Spinal cord (tissue), 10 donors: ENCODE data around the gene CPTP. TPM values are rescaled to one million over a fixed set of nuclear protein-coding genes. Genes with fewer than 3 reads are reported as not detected.

Experiments
- DNase-seq, 6 donors: peaks; one replicate each; pipeline versions ENCODE4 v3.0.0 to v3.0.0-alpha.2; 2013 to 2015; ENCODE audit warnings: low spot score in 6 of 6, low read depth in 4 of 6
- H3K27ac ChIP-seq: one replicate; pipeline ENCODE4 v1.5.1; 2013; ENCODE audit warnings: low read depth, low read length, control low read depth
- H3K27me3 ChIP-seq: one replicate; pipeline ENCODE4 v1.6.1; 2013; ENCODE audit warnings: low read length; ENCODE audit not compliant: control insufficient read depth, insufficient read depth
- H3K36me3 ChIP-seq: one replicate; pipeline ENCODE4 v1.6.1; 2013; ENCODE audit warnings: low read length; ENCODE audit not compliant: control insufficient read depth, insufficient read depth
- H3K4me1 ChIP-seq: one replicate; pipeline ENCODE4 v1.6.1; 2013; ENCODE audit warnings: low read length; ENCODE audit not compliant: control insufficient read depth, insufficient read depth
- H3K4me3 ChIP-seq: one replicate; pipeline ENCODE4 v1.5.1; 2013; ENCODE audit warnings: low read depth, low read length, control low read depth
- H3K9me3 ChIP-seq: one replicate; pipeline ENCODE4 v1.6.1; 2013; ENCODE audit warnings: low read length; ENCODE audit not compliant: control insufficient read depth, insufficient read depth
- WGBS: methylation state at CpG from one replicate; pipeline ENCODE4 v1.1.5; 2013; ENCODE audit warnings: missing lambda C conversion rate; ENCODE audit not compliant: insufficient coverage; 5-methylcytosine and 5-hydroxymethylcytosine counted together
- polyA plus RNA-seq, 2 donors: library from polyadenylated mRNA; unstranded; fragments of 120-200 nt; gene quantifications; one replicate each; pipeline ENCODE4 v1.2.1, GENCODE V29; 2013; ENCODE audit not compliant: insufficient read length in 2 of 2
- total RNA-seq, 2 donors: library from RNA; depleted of rRNA in 1 of 2; stranded (reverse); fragments of 120-200 nt in 1 of 2; fragments of >200 nt in 1 of 2; gene quantifications; one replicate each; pipeline versions ENCODE4 v1.2.3 to v1.2.4, GENCODE V29; 2013 to 2014
- donor health status: healthy.

The CPTP gene
- total and polyA plus RNA-seq, 4 donors = 9.6 to 32.0 (median 25.3) TPM

GRCh38 chr1:1347026-1347595, 22.5 kb downstream of the CPTP start:
- Histone ChIP-seq H3K27me3 (no peaks in the 10 kb centered on the region), H3K4me1 (peaks cover 44% of the 10 kb centered on the region), H3K36me3 (peaks cover 64% of the 10 kb centered on the region), H3K27ac (no peak overlapping the region), H3K4me3 (peak overlapping the region; percentile 56), H3K9me3 (no peaks in the 10 kb centered on the region)
- WGBS = 85% methylated on average over 9 of the region's 10 CpGs
- no peak for DNase-seq

GRCh38 chr1:1347663-1348419, 23.2 kb downstream of the CPTP start:
- Histone ChIP-seq H3K4me1 (peaks cover 51% of the 10 kb centered on the region), H3K36me3 (peaks cover 64% of the 10 kb centered on the region), H3K27ac (no peak overlapping the region), H3K4me3 (peak overlapping the region; percentile 56), H3K9me3 (no peaks in the 10 kb centered on the region), H3K27me3 (no peaks in the 10 kb centered on the region)
- DNase-seq = no peak
- WGBS = 25% methylated on average over 22 of the region's 26 CpGs

GRCh38 chr1:1348420-1349255, 24.0 kb downstream of the CPTP start:
- under 1% methylated on average over 109 of the region's 109 CpGs for WGBS
- Histone ChIP-seq H3K9me3 (no peaks in the 10 kb centered on the region), H3K4me3 (peak overlapping the region; percentile 56), H3K27ac (no peak overlapping the region), H3K4me1 (peaks cover 59% of the 10 kb centered on the region), H3K36me3 (peaks cover 64% of the 10 kb centered on the region), H3K27me3 (peaks cover 6% of the 10 kb centered on the region)
- peak in 2 of 6 donors; percentile 49 to 55 for DNase-seq

DNA sequence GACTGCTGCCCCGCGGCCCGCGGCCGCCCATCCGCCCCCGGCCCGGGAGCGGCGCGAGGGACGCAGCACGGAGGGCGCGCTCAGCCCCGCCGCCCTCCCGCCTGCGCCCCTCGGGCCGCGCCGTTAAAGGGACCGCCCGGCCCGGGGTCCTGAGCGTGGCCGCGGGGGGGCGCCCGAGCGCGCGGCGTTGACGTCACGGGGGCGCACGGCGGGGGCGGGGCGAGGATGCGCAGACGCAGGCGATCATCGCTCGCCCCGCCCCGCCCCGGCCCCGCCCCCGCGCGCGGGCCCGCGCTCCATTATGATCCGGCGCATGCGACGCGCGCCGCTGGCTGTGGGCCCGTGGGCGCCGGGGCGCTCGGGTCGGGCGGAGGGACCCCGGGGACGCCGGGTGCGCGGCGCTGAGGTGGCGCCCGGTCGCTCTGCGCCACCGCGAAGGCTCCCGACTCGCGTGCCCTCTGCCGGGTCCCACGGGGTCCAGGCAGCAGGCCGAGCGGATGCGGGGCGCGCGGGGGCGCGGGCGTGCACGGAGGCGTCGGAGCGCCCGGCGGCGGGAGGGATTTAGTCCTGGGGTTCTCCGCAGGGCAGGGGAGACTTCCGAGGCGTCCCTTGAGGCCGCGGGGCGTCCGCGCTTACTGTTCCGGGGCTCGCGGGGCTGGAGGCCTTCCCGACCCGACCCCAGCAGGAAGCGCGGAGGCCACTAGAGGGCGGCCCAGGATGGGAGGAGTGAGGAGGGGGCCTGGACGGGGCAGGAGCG, 24.8 kb downstream of the CPTP start, which contains the start of gene DVL1:
DVL1 (minus strand) TSS at position 163 of the 757 bp plus-strand sequence. CDS start 353 bp downstream, outside the sequence.
- H3K4me3 ChIP-seq = peak within 1 kb of the TSS; percentile 56
- no peaks in the 10 kb centered on the region for H3K9me3 ChIP-seq
- H3K36me3 ChIP-seq = peaks cover 64% of the 10 kb centered on the region
- WGBS = under 1% methylated on average over 107 of the region's 122 CpGs
- peak in 4 of 6 donors; percentile 54 to 91 (median 71) for DNase-seq
- H3K27me3 ChIP-seq = peaks cover 11% of the 10 kb centered on the region
- no peak within 1 kb of the TSS for H3K27ac ChIP-seq
- peaks cover 66% of the 10 kb centered on the region for H3K4me1 ChIP-seq

GRCh38 chr1:1351511-1352427, 27.2 kb downstream of the CPTP start:
- H3K4me3 ChIP-seq = no peak overlapping the region
- WGBS = 38% methylated on average over 27 of the region's 29 CpGs
- H3K4me1 ChIP-seq = peaks cover 59% of the 10 kb centered on the region

DNA sequence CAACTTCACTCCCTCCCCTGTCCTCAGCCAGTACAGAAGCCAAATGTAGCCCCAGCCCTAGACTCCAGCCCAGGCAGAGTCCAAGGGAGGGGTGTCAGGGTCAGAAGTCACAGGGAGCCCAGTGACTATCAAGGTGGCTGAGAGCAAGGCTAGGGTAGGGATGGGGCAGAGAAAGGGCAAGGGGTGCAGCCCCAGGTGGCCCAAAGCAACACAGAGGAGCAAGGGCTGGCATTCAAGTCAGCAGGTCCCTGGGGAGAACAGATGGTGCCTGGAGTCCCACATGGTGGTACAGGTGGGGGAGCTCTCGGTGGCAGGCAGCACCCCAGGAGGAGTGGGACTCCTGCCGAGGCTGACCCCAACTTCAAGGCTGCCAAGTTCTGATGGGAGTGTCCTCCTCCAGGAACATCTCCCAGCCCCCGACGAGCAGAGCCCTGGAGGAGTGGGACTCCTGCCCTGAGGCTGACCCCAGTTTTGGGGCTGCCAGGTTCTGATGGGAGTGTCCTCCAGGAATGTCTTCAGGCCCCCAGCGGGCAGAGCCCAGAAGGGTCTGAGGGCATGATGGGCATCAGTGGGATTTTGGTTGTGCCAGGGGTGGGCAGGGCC, 28.3 kb downstream of the CPTP start:
- H3K36me3 ChIP-seq = peaks cover 35% of the 10 kb centered on the region
- no peak overlapping the region for H3K27ac ChIP-seq
- H3K4me1 ChIP-seq = peaks cover 59% of the 10 kb centered on the region
- peaks cover 17% of the 10 kb centered on the region for H3K27me3 ChIP-seq
- 56% methylated on average over 3 of the region's 5 CpGs for WGBS
- DNase-seq = no peak
- H3K4me3 ChIP-seq = no peak overlapping the region
- H3K9me3 ChIP-seq = no peaks in the 10 kb centered on the region

More at GRCh38 chr1:1351511-1352427, 27.2 kb downstream of the CPTP start:
- no peaks in the 10 kb centered on the region for H3K9me3 ChIP-seq
- H3K36me3 ChIP-seq = peaks cover 45% of the 10 kb centered on the region
- DNase-seq = peak in 1 of 6 donors; percentile 41
- peak overlapping the region; percentile 40 for H3K27ac ChIP-seq
- H3K27me3 ChIP-seq = peaks cover 14% of the 10 kb centered on the region

DNA sequence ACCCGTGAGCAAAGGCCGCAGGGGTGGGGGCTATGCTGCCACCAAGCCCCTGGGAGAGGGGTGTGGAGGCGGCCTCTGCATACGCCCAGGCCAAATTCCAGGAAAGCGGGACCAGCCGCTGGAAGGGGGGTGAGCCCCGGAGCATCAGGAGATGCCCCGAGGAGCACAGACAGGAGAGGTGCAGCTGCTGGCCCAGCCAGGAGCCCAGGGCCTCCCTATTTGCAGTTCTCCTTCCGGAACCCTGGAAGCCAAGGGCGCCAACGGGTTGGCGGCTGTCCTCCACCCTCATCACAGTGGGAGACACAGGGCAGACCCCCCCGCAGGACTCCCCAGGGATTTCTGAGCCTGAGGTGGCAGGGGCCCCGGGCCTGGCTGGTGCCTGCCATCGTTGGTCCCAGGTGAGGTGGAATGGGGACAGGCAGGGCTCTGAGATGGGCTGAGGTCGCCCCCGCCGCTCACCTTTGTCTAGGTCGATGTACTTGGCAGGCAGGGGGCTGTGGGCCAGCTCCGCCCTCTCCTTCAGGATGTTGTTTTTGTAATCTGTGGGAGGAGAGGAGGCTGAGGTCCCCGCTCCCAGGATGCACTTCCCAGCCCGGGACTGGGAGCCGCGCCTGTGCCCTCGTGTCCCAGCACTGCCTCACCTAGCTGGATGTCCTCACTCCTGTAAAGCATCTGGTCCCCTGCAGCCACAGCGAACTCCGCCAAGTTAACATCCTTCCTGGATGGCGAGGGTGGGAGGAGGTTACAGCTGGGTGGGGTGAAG, 29.0 kb downstream of the CPTP start:
- H3K4me1 ChIP-seq = peaks cover 60% of the 10 kb centered on the region
- no peak for DNase-seq
- WGBS = 58% methylated on average over 16 of the region's 28 CpGs
- H3K27ac ChIP-seq = no peak overlapping the region
- H3K9me3 ChIP-seq = no peaks in the 10 kb centered on the region
- peaks cover 35% of the 10 kb centered on the region for H3K36me3 ChIP-seq
- H3K27me3 ChIP-seq = peaks cover 23% of the 10 kb centered on the region
- H3K4me3 ChIP-seq = no peak overlapping the region
